SW480 (cell line): ENCODE data around the gene WDR43.

Experiments
- DNase-seq: peaks from one replicate; pipeline ENCODE4 v3.0.0-alpha.2; 2016; ENCODE audit warnings: low spot score

Gene WDR43

DNA sequence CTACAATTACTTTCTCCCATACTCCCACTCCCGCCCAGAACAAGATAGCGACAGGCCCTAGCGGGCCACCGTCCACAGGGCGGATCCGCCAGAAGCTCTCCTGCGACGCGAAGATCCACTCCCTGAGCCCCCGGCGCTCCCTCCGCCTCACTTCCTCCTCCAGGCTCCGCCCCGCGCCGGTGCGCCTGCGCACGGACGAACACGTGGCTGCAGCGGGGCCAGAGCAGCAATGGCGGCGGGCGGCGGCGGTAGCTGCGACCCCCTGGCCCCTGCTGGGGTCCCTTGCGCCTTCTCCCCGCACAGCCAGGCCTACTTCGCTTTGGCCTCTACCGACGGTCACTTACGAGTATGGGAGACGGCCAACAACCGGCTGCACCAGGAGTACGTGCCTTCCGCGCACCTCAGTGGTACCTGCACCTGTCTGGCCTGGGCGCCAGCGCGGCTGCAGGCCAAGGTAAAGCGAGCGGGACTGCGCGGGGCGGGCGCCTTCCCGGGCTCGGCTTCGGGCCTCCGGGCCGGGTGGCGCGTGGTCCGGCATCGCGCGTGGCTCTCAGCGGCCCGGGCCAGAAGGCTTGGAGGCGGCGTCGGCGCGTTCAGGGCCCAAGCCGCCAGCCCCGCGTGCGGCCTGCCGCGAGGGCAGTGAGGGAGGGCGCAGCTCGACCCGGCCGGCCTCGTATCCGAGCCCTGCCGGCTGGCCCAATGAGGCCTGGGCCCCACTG is at the start of gene WDR43:
TSS of gene WDR43 (plus strand) at position 198 of the 719 bp plus-strand sequence. CDS start at position 230, 32 bp downstream.
- DNase-seq: peak; percentile 99

DNA sequence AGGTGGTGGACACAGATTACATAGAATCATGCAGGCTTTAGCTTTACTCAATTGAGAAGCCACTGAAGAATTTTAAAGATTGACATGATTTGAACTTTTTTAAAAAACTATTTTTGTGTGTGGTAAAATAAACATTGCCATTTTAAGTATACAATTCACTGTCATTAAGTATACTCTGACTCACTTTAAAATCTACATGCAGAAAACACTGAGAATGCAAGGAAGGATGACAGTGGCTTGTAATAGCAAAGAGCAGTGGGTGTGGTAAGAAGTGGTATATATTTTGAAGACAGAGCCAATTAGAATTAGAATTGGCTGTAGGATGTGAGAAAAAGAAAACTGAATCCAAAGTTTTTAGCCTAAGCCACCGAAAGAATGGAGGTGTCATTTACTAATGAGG is 39.3 kb upstream of the WDR43 start:
- no peak for DNase-seq

GRCh38 chr2:28855977-28856376 is 38.5 kb upstream of the WDR43 start:
- DNase-seq: no peak

GRCh38 chr2:28868611-28869010 is 25.9 kb upstream of the WDR43 start:
- DNase-seq: no peak

DNA sequence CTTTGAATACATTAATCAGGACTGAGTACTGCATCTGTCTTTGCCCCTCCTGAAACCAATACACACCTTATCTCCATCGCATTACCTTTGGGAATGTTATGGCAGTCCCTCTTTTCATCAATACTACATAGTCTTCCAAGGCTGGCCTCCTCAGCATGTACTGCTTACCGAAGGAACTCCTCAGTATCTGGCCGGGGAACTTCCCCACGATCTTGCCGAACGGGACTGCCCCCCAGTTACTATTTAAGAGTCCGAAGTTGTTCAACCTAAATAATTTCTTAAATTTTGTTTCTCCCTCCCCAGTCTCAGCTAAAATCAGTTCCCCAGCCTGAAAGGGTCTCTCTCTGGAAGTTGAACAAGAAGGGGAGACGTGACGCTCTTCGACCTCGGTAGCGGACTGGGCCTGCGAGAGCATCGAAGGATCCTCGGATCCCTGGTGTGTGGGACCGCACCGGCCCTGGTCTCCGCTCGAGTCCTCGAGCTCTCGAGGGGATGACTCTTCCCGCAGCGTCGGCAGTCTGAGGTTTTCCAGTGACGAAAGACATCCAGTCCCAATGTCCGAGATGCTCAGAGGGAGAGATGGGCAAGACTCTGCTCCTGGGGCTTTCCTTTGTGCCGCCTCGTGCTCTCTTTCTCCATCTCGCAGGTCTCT is 24.8 kb upstream of the WDR43 start:
- DNase-seq: peak; percentile 18

DNA sequence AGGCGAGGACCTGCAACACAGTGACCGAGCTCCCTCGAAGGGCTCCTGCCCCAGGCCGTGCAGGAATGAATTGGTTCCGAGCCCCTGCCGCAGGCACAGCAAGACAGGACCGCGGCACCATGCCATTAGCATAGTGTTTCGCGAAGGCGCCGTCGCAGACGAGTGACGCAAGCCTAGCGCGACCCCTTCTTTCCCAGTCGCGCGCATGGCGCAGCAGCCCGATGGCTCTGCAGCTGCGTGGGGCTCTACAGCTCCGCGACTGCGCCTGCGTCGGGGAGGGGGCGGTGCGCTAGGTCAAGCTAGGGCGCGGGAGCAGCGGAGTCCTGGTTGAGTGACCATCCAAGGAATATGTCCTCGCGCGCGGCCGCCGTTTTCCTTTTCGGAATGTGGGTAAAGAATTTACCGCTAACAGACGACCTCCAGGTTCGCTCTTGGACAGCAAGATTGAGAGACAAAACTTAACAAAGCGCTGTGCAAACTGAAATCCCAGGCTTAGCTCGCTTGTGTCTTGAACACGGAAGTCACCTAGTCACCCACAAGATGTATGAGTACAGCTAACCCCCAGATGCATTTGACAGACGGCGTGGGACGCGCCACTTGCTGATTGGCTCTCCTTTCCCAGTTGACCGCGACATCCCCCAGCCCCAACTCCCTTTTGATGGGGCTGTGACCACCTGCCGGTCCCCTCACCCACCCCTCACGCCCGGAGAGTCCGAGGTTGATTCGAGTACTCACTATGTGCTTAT is 24.1 kb upstream of the WDR43 start, which contains the start of gene TRMT61B:
TSS of gene TRMT61B (minus strand) at position 164 of the 746 bp plus-strand sequence. CDS start at position 132, 32 bp downstream.
- peak; percentile 95 for DNase-seq

GRCh38 chr2:28871620-28872019 is 22.8 kb upstream of the WDR43 start:
- no peak for DNase-seq

GRCh38 chr2:28880193-28880592 is 14.3 kb upstream of the WDR43 start:
- no peak for DNase-seq

GRCh38 chr2:28893488-28893887 is 979 bp upstream of the WDR43 start:
- no peak for DNase-seq

- DNase-seq: peak; percentile 63
Observed at GRCh38 chr2:28895189-28895893, 874 bp downstream of the WDR43 start.

DNA sequence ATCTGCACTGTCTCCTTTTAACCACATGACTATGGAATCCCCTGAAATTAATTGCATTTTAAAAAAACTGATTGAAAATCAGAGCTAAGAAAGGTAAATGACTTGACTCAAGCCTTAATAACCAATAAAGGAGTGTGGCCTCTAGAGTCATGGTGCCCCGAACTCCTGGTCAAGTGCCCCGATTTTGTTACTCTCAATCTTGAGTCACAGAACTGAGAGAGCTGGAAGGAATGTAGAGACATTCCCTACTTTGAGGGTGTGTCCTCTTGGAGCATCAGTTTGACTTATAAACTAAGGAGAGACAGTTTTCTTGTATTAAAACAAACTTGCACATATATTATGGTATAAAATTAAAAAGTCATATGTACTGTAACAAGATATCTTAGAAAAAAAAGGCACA is 2.4 kb downstream of the WDR43 start:
- no peak for DNase-seq

GRCh38 chr2:28898048-28898447 is 3.6 kb downstream of the WDR43 start:
- DNase-seq: no peak

GRCh38 chr2:28901202-28901601 is 6.7 kb downstream of the WDR43 start:
- DNase-seq: no peak

DNA sequence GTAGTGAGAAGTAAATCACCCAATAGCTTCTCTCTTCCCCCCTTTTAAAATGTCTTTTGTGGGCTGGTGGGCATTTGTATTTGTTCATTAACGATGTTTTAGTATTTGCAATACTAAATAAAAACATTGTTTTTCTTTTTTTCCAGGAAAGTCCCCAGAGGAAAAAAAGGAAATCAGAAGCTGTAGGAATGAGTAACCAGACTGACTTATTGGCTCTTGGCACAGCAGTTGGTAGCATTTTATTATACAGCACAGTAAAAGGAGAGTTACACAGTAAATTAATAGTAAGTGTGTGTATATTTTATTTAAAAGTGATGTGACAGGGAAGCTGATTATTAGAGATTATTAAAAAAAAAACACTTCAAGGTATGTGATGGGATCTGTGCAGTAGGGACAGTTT is 7.4 kb downstream of the WDR43 start:
- no peak for DNase-seq

DNA sequence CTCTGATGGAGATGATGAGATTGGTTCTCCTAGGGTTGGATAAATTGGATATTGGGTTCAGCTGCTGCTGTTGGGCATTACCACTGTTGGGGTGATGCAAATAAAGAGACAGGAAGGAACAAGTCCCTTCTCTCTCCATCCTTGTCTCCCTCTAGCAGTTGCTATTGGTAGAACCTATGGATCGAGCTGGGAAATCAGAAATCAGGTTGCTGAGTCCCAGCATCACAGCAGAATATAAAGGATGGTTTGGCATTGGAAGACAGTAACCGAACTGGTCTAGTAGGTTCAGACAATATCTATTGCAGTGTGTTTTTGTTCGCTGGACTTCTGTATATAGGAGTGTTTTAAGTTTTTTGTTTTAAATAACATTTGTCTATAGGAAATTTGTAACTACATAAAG is 8.1 kb downstream of the WDR43 start:
- no peak for DNase-seq

DNA sequence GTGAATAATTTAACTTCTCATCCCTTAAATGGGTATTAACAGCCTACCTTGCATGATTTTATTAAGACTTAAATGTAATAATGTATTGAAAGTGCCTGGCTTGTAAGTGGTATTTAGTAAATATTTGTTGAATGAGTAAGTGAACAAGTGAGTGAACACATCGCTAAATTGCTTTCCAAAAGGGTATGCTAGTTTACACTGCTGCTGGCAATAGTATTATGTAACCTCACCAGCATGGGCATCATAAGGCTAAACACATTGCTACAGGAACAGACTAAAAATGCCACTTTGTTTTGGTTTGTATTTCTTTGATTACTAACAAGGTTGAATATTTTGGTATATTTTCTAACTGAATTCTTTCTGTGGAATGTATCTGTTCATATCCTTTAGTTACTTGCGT is 9.8 kb downstream of the WDR43 start:
- no peak for DNase-seq

GRCh38 chr2:28904802-28905457 is 10.5 kb downstream of the WDR43 start:
- no peak for DNase-seq

DNA sequence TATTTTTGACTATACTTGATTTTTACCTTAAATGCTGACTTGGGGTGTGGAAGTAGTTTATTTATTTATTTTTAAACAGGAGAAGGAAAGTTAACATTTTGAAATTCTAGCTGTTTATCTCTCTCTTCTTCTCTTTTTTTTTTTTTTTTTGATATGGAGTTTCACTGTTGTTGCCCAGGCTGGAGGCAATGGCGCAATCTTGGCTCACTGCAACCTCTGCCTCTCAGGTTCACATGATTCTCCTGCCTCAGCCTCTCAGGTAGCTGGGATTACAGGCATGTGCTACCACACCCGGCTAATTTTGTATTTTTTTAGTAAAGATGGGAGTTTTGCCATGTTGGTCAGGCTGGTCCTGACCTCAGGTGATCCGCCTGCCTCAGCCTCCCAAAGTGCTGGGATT is 11.1 kb downstream of the WDR43 start:
- DNase-seq: no peak

DNA sequence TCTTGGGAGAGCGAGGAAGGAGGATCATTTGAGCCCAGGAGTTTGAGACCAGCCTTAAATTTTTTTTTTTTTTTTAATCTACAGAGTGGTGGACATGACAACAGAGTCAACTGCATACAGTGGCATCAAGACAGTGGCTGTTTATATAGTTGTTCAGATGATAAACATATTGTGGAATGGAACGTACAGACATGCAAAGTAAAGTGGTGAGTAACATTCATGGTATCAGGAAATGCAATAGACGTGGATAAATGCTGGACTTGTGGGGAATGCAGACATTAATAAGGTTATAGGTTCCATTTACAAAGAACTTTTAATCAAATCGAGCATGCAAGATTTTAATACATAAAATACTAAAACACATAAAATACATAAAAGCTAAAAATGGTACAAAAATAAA is 11.9 kb downstream of the WDR43 start:
- DNase-seq: no peak

GRCh38 chr2:28906821-28907220 is 12.4 kb downstream of the WDR43 start:
- no peak for DNase-seq

- DNase-seq: no peak
Observed at GRCh38 chr2:28908172-28908571, 13.7 kb downstream of the WDR43 start.
